Hepatocyte (in vitro differentiated cells): ENCODE measurements around the gene SIK3. TPM values are rescaled to one million over a fixed set of nuclear protein-coding genes. Genes with fewer than 3 reads are reported as not detected.

Experiments
- DNase-seq: peaks from one replicate; pipeline ENCODE4 v3.0.0-alpha.2; 2016; ENCODE audit warnings: low spot score
- H2AFZ ChIP-seq: fragments of 200-600 bp; sonication (generic); 2 replicates; pipeline ENCODE4 v1.6.0; 2016; ENCODE audit warnings: antibody characterized with exemption, mild to moderate bottlenecking
- H3K27ac ChIP-seq: fragments of 200-600 bp; sonication (generic); 2 replicates; pipeline ENCODE4 v1.5.1; 2016; ENCODE audit warnings: mild to moderate bottlenecking
- H3K27me3 ChIP-seq: fragments of 200-600 bp; sonication (generic); 2 replicates; pipeline ENCODE4 v1.6.1; 2016
- H3K36me3 ChIP-seq: fragments of 200-600 bp; sonication (generic); replicated peaks from 2 replicates; pipeline ENCODE4 v1.5.1; 2016; ENCODE audit warnings: low read depth; ENCODE audit not compliant: insufficient read depth
- H3K4me1 ChIP-seq: fragments of 200-600 bp; sonication (generic); 2 replicates; pipeline ENCODE4 v1.5.1; 2016; ENCODE audit warnings: mild to moderate bottlenecking, moderate library complexity; ENCODE audit not compliant: insufficient read depth
- H3K4me2 ChIP-seq: fragments of 200-600 bp; sonication (generic); 2 replicates; pipeline ENCODE4 v1.6.0; 2016
- H3K4me3 ChIP-seq: fragments of 200-600 bp; sonication (generic); 2 replicates; pipeline ENCODE4 v1.5.1; 2016; ENCODE audit warnings: mild to moderate bottlenecking
- H3K79me2 ChIP-seq: fragments of 200-600 bp; sonication (generic); 2 replicates; pipeline ENCODE4 v1.6.0; 2017; ENCODE audit warnings: mild to moderate bottlenecking
- H3K9me2 ChIP-seq: fragments of 200-600 bp; sonication (generic); replicated peaks from 2 replicates; pipeline ENCODE4 v1.6.0; 2017; ENCODE audit warnings: mild to moderate bottlenecking; ENCODE audit not compliant: insufficient read depth
- H3K9me3 ChIP-seq: fragments of 200-600 bp; sonication (generic); 2 replicates; pipeline ENCODE4 v1.5.1; 2016; ENCODE audit warnings: low read depth, mild to moderate bottlenecking
- H4K20me1 ChIP-seq: fragments of 200-600 bp; sonication (generic); 2 replicates; pipeline ENCODE4 v1.6.0; 2016; ENCODE audit warnings: mild to moderate bottlenecking; ENCODE audit not compliant: insufficient read depth, poor library complexity, severe bottlenecking
- EZH2 ChIP-seq: fragments of 200-600 bp; sonication (generic); IDR thresholded peaks from 2 replicates; pipeline ENCODE4 v1.6.1; 2016; ENCODE audit warnings: antibody characterized with exemption, mild to moderate bottlenecking, borderline replicate concordance
- EZH2phosphoT487 ChIP-seq: fragments of 200-600 bp; sonication (generic); IDR thresholded peaks from one replicate; pipeline ENCODE4 v1.6.1; 2018; ENCODE audit warnings: antibody characterized with exemption, mild to moderate bottlenecking, low read depth, moderate library complexity; ENCODE audit not compliant: unreplicated experiment, severe bottlenecking
- WGBS: methylation state at CpG from one replicate; pipeline ENCODE4 v1.1.6; 2016; ENCODE audit warnings: low lambda C conversion rate; ENCODE audit errors: missing lambda C conversion rate; 5-methylcytosine and 5-hydroxymethylcytosine counted together
- polyA plus RNA-seq: library from polyadenylated mRNA; unstranded; fragments of >200 nt; fragmentation: Nextera tagmentation; extraction: Ambion mirVana; gene quantifications from 2 replicates; pipeline ENCODE4 v1.2.1, GENCODE V29; 2016
- total RNA-seq: library from RNA; depleted of rRNA; stranded (reverse); fragments of >200 nt; gene quantifications from 2 replicates; pipeline ENCODE4 v1.2.3, GENCODE V29; 2014
- TF ChIP-seq, protein P1 (sequence below): fragments of 200-600 bp; sonication (generic); IDR thresholded peaks from 2 replicates; pipeline ENCODE4 v1.5.1; 2016; ENCODE audit warnings: antibody characterized with exemption, mild to moderate bottlenecking; ENCODE audit not compliant: poor library complexity

Gene SIK3
- total and polyA plus RNA-seq, 2 experiments from 2014 or later = 15.8 to 17.7 TPM

DNA sequence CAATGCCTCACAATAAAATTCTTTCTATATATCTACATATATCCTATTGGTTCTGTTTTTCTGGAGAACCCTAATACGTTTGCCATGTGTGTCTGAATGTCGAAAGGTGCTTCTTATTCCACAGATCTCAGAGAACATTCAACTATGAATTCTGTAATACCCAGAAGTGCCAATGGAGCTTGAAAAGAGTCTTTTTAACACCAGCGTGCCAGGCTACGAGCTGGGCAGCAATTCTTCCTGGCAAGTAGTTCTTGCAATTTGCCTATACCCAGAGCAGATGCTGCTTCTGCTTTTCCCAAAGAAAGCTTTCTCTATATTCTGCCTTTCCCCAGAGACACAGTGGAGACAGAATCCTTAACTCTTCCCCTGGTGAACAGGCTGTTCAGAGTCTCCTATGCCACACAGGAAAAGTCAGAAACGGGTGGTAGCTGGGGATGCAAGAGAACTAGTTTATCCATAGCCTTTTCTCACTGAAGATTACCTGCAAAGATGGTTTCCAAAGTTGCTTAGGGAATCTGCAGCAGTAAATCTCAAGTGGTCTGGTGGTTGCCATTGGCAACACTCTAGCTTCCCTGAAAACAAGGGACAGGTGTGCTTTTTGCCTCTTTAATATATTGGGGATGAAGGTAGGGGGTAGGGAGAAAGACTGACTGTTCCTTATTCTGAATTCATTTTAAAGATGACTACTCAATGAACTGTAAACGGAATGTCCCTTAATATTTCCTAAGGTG is 29.1 kb upstream of the SIK3 start:
- Histone ChIP-seq H4K20me1 (no peaks in the 10 kb centered on the region), H3K36me3 (no peaks in the 10 kb centered on the region), H3K27ac (no peak overlapping the region), H3K4me3 (no peak overlapping the region), H2AFZ (no peak overlapping the region), H3K4me1 (no peaks in the 10 kb centered on the region), H3K4me2 (no peak overlapping the region), H3K9me2 (no peaks in the 10 kb centered on the region), H3K27me3 (no peaks in the 10 kb centered on the region), H3K9me3 (no peaks in the 10 kb centered on the region), H3K79me2 (no peaks in the 10 kb centered on the region)
- TF ChIP-seq EZH2phosphoT487 (no peak), EZH2 (no peak)
- TF ChIP-seq, protein P1, sequence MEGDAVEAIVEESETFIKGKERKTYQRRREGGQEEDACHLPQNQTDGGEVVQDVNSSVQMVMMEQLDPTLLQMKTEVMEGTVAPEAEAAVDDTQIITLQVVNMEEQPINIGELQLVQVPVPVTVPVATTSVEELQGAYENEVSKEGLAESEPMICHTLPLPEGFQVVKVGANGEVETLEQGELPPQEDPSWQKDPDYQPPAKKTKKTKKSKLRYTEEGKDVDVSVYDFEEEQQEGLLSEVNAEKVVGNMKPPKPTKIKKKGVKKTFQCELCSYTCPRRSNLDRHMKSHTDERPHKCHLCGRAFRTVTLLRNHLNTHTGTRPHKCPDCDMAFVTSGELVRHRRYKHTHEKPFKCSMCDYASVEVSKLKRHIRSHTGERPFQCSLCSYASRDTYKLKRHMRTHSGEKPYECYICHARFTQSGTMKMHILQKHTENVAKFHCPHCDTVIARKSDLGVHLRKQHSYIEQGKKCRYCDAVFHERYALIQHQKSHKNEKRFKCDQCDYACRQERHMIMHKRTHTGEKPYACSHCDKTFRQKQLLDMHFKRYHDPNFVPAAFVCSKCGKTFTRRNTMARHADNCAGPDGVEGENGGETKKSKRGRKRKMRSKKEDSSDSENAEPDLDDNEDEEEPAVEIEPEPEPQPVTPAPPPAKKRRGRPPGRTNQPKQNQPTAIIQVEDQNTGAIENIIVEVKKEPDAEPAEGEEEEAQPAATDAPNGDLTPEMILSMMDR = no peak
- WGBS = 86% methylated on average over 6 of the region's 6 CpGs
- DNase-seq = no peak

- no peak overlapping the region for H2AFZ ChIP-seq
- DNase-seq = no peak
- no peak overlapping the region for H3K27ac ChIP-seq
- WGBS = 74% methylated on average over 7 of the region's 7 CpGs
- TF ChIP-seq EZH2phosphoT487 (no peak), EZH2 (no peak)
- TF ChIP-seq, protein P1 = no peak
- H3K4me2 ChIP-seq = no peak overlapping the region
- no peak overlapping the region for H3K4me3 ChIP-seq
- H3K79me2 ChIP-seq = no peaks in the 10 kb centered on the region
- no peaks in the 10 kb centered on the region for H3K9me2 ChIP-seq
- no peaks in the 10 kb centered on the region for H3K36me3 ChIP-seq
- H3K27me3 ChIP-seq = no peaks in the 10 kb centered on the region
- no peaks in the 10 kb centered on the region for H3K4me1 ChIP-seq
- H3K9me3 ChIP-seq = no peaks in the 10 kb centered on the region
- no peaks in the 10 kb centered on the region for H4K20me1 ChIP-seq
Measured at GRCh38 chr11:117126223-117126965, 28.2 kb upstream of the SIK3 start.

GRCh38 chr11:117122556-117122955 is 24.3 kb upstream of the SIK3 start:
- Histone ChIP-seq H3K36me3 (no peaks in the 10 kb centered on the region), H2AFZ (no peak overlapping the region), H3K79me2 (no peaks in the 10 kb centered on the region), H3K4me2 (no peak overlapping the region), H3K4me1 (no peaks in the 10 kb centered on the region), H4K20me1 (no peaks in the 10 kb centered on the region), H3K4me3 (no peak overlapping the region), H3K9me3 (no peaks in the 10 kb centered on the region), H3K27ac (no peak overlapping the region), H3K9me2 (no peaks in the 10 kb centered on the region), H3K27me3 (no peaks in the 10 kb centered on the region)
- TF ChIP-seq EZH2 = no peak
- TF ChIP-seq EZH2phosphoT487 = no peak
- TF ChIP-seq, protein P1 = no peak
- WGBS = 72% methylated on average over 3 of the region's 5 CpGs
- DNase-seq = no peak
